Right cardiac atrium (tissue), 5 donors: ENCODE results near the gene THTPA. TPM values are rescaled to one million over a fixed set of nuclear protein-coding genes. Genes with fewer than 3 reads are reported as not detected.
A peak's percentile ranks its signal among the peaks of the same experiment; 100 is the strongest.

ENCODE experiments used
- ATAC-seq, 2 donors: fragments of 200-7000 bp; cut with Tn5 transposase; one replicate each; pipeline versions ENCODE4 v1.8.0 to v1.9.1; 2020; ENCODE audit warnings: moderate library complexity in 2 of 2, mild to moderate bottlenecking in 1 of 2
- DNase-seq, 3 donors: peaks; one replicate each; pipeline ENCODE4 v3.0.0-alpha.2; 2020
- H3K27ac ChIP-seq: one replicate; pipeline ENCODE4 v1.5.1; 2013; ENCODE audit warnings: mild to moderate bottlenecking, low read length, control low read depth, moderate library complexity
- H3K27me3 ChIP-seq: one replicate; pipeline ENCODE4 v1.6.1; 2013; ENCODE audit not compliant: control insufficient read depth, insufficient read depth
- H3K4me1 ChIP-seq: one replicate; pipeline ENCODE4 v1.6.1; 2013; ENCODE audit warnings: low read length; ENCODE audit not compliant: control insufficient read depth, insufficient read depth
- H3K4me3 ChIP-seq: one replicate; pipeline ENCODE4 v1.5.1; 2013; ENCODE audit warnings: low read length, control low read depth
- H3K9me3 ChIP-seq: one replicate; pipeline ENCODE4 v1.6.1; 2013; ENCODE audit warnings: low read length; ENCODE audit not compliant: control insufficient read depth
- WGBS: extraction: QIAGEN DNeasy Blood & Tissue Kit; methylation state at CpG from one replicate; pipeline ENCODE4 v1.1.7; 2013; 5-methylcytosine and 5-hydroxymethylcytosine counted together
- intact Hi-C, 4 donors: fragments of 100-400 bp; cut with DNase I; formaldehyde crosslinking; loops; one replicate each; pipeline versions ENCODE4 v1.11.0 to v1.14.0; 2022 to 2023
- polyA plus RNA-seq: library from polyadenylated mRNA; stranded (reverse); fragments of 200-250 nt; gene quantifications from one replicate; pipeline ENCODE4 v1.2.3, GENCODE V29; 2013
- total RNA-seq, 4 donors: library from RNA; stranded (reverse); fragmentation: NEBNext Ultra II Directional; extraction: Animal tissue kit (Norgen Biotek cat#: 25700); gene quantifications; one replicate each; pipeline ENCODE4 v1.2.1, GENCODE V29; 2021
- donor health status: healthy with polysubstance abuse.
- donor health status: DM: no; HTN: yes; CAD: no.
- donor health status: DM: no; HTN: no; CAD: no.
- donor health status: DM: no; HTN: yes; CAD: no; lungs with severe emphysema.
- donor health status: DM: yes; HTN: yes; CAD: no.

THTPA gene
- total and polyA plus RNA-seq, 5 donors = 18.8 to 22.9 (median 21.3) TPM

GRCh38 chr14:23568600-23569331 is 12.7 kb downstream of the THTPA start:
- Histone ChIP-seq H3K9me3 (no peaks in the 10 kb centered on the region), H3K4me1 (no peaks in the 10 kb centered on the region), H3K4me3 (no peak overlapping the region), H3K27ac (no peak overlapping the region), H3K27me3 (no peaks in the 10 kb centered on the region)
- 55% methylated on average over 6 of the region's 6 CpGs for WGBS
- intact Hi-C loops = loop anchor here in 2 of 4 donors (10.0 kb wide), 1 partner anchor 244 kb away; the partner anchor contains the start of gene PABPN1 (in 2 of the 2)
- DNase-seq (peak in 1 of 3 donors; percentile 72), ATAC-seq (no peak)

GRCh38 chr14:23569443-23570151 is 13.5 kb downstream of the THTPA start:
- intact Hi-C loops = loop anchor here in 2 of 4 donors (10.0 kb wide), 1 partner anchor 245 kb away; the partner anchor contains the start of gene PABPN1 (in 2 of the 2)
- Histone ChIP-seq H3K27ac (no peak overlapping the region), H3K4me1 (no peaks in the 10 kb centered on the region), H3K27me3 (no peaks in the 10 kb centered on the region), H3K9me3 (no peaks in the 10 kb centered on the region), H3K4me3 (no peak overlapping the region)
- WGBS = 65% methylated on average over 7 of the region's 7 CpGs
- DNase-seq (no peak), ATAC-seq (no peak)

DNA sequence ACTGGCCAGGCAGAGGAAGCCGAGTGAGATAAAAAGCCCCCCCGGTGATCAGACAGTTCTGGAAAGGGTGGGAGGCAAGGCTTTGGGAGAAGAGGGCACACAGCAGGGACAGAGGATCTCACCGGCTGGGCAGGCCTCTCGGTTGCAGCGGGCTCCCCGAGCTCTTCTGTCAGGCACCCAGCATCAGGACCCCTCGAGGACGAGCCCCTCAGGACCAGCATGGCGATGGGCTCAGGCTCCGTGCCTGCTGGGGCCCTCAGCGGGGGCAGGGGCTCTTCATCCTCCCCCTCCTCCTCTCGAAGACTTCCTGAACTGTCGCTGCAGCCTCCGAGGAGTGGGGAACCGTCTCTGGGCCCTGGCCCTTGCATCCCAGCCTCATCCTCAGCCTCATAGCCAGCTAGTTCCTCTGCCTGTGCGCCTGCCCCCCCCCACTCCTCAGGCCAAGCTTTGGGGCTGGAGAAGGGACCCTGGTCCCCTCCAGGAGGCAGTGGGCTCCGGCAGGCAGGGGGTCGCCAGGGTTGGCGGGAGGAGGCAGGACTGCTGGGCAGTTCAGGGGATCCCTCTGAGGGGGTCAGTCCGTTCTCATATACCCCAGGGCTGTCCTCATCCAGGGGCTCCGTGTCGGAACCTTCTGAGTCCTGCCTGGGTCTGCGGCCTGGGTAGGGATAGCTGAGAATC is 14.9 kb downstream of the THTPA start:
- no peaks in the 10 kb centered on the region for H3K4me1 ChIP-seq
- DNase-seq = peak in 1 of 3 donors; percentile 52
- no peak overlapping the region for H3K4me3 ChIP-seq
- H3K9me3 ChIP-seq = no peaks in the 10 kb centered on the region
- 77% methylated on average over 23 of the region's 23 CpGs for WGBS
- no peaks in the 10 kb centered on the region for H3K27me3 ChIP-seq
- no peak for ATAC-seq
- intact Hi-C loops = no loop called here
- no peak overlapping the region for H3K27ac ChIP-seq

DNA sequence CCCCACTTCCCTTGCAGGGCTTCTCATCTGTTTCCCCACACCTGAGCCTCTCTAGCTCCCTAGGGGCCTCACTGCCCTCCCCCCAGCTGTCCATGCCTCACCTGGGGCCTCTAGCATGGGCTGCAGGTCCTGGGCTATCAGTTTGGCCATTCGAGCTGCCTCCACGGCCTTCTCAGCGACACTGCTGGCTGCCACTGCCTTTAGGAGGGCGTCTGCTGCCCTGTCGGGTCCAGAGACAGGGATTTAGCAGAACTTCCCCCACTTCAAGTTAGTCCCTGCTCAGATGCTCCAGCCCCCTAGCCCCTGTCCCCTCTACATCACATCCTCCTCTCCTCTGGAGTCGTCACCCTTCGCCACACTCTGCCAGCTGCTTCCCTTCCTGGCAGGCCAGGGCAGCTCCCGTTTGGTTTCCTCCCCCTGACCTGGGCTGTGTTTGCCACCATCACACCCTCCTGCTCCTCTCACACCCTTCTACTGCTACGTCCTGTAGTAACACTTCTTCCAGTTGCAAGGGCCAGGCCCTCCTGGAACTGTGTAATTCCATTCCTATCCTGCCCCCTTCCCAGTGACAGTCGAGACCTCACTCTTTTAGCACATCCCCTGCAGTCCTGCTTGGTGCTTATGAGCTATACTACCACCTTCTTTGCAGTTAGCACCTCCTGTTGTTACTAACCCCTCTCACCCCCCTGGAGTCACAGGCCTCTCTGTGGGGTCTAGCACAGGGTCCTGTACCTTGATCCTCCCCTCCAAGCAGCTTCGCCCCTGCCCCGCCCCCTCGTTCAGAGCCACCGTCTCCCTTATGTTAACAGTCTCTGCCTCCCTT is 15.8 kb downstream of the THTPA start:
- Histone ChIP-seq H3K27me3 (no peaks in the 10 kb centered on the region), H3K4me3 (no peak overlapping the region), H3K27ac (no peak overlapping the region), H3K4me1 (no peaks in the 10 kb centered on the region), H3K9me3 (no peaks in the 10 kb centered on the region)
- intact Hi-C loops = no loop called here
- WGBS = 55% methylated on average over 14 of the region's 14 CpGs
- no peak for ATAC-seq
- no peak for DNase-seq

DNA sequence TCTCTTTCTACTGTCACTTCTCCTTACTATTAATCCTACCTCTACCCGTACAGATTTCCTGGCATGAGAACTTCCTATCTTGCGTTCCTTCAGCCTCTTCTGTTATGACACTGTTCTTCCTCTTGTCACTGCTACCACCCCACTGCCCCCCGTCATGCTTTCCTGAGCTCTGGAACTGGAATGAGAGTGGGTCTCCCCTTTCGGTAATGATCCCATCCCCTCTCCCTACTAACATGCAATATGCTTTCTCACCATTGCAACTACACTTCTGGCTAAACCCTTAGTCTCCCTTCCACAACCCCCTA is 16.4 kb downstream of the THTPA start:
- 56% methylated on average over 4 of the region's 4 CpGs for WGBS
- H3K4me1 ChIP-seq = no peaks in the 10 kb centered on the region
- no peak for DNase-seq
- intact Hi-C loops = no loop called here
- no peak overlapping the region for H3K4me3 ChIP-seq
- no peaks in the 10 kb centered on the region for H3K9me3 ChIP-seq
- ATAC-seq = no peak
- H3K27me3 ChIP-seq = no peaks in the 10 kb centered on the region
- no peak overlapping the region for H3K27ac ChIP-seq

DNA sequence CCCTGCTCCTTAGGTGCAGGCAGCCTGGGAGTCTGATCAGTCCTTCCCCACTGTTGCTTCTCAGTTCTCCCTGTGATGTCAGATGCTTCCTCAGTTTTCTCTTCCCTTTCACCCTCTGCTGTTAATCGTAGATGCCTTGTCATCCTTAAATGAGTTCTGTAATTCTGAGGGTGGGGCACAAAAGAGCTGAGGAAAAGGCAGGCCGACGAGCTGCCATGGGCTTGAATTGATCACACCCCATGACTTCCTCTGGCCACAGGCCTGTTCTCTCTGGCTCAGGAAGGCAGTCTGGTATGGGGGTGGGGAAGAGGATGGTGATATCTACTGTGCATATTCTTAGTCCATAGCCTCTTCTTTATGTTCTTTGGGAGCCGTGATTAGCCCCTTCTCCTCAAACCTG is 16.8 kb downstream of the THTPA start:
- Histone ChIP-seq H3K4me3 (no peak overlapping the region), H3K4me1 (no peaks in the 10 kb centered on the region), H3K27ac (no peak overlapping the region), H3K9me3 (no peaks in the 10 kb centered on the region), H3K27me3 (no peaks in the 10 kb centered on the region)
- WGBS = 39% methylated on average over 4 of the region's 4 CpGs
- DNase-seq (peak in 1 of 3 donors; percentile 78), ATAC-seq (peak; percentile 37 to 57)
- intact Hi-C loops = no loop called here

GRCh38 chr14:23573384-23574015 is 17.4 kb downstream of the THTPA start:
- Histone ChIP-seq H3K27me3 (no peaks in the 10 kb centered on the region), H3K4me1 (no peaks in the 10 kb centered on the region), H3K27ac (no peak overlapping the region), H3K4me3 (no peak overlapping the region), H3K9me3 (no peaks in the 10 kb centered on the region)
- WGBS = 81% methylated on average over 5 of the region's 5 CpGs
- ATAC-seq = no peak
- no peak for DNase-seq
- intact Hi-C loops = no loop called here

DNA sequence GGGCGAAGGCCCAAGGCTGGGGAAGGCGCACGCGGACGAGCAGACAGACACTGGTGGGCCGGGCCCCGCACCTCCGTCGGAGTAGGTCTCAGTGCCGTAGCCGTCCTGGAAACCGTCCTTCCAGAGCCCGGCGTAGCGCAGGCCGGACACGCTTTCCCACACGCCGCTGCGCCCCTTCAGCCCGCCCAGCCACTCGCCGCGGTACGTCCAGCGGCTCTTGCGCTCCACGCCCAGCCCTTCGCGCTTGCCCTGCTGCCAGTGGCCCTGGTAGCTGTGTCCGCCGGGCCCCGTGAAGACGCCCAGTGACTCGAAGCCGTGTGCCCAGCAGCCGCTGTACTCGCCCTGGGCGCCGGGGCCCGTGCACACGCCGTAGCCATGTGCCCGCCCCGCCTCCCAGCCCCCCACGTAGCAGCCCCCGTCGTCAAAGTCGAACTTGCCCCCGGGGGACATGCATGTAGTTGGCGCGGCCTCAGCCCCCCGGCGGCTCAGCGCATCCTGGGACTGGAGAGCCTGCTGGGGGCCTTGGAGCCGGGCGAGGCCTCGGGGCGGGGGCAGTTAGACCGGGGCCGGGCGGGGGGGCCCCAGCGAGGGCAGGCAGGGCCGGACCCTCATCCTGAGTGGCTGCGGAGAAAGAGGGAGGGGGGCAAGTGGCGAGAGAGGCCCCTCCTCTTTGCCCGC is 21.1 kb downstream of the THTPA start:
- DNase-seq (peak in 1 of 3 donors; percentile 69), ATAC-seq (peak; percentile 34 to 55)
- Histone ChIP-seq H3K27ac (no peak overlapping the region), H3K4me1 (no peaks in the 10 kb centered on the region), H3K9me3 (no peaks in the 10 kb centered on the region), H3K27me3 (no peaks in the 10 kb centered on the region), H3K4me3 (peak overlapping the region; percentile 16)
- 2% methylated on average over 67 of the region's 67 CpGs for WGBS
- intact Hi-C loops = no loop called here

- no peak overlapping the region for H3K4me3 ChIP-seq
- 2% methylated on average over 24 of the region's 24 CpGs for WGBS
- no peak overlapping the region for H3K27ac ChIP-seq
- no peaks in the 10 kb centered on the region for H3K9me3 ChIP-seq
- H3K27me3 ChIP-seq = no peaks in the 10 kb centered on the region
- no peak for DNase-seq
- H3K4me1 ChIP-seq = no peaks in the 10 kb centered on the region
- no peak for ATAC-seq
- intact Hi-C loops = no loop called here
These were observed 21.8 kb downstream of the THTPA start for GRCh38 chr14:23577710-23578392.
